AG04449 (cell line): ENCODE measurements around the gene ZNF644.
"Not testable (repeated sequence)": the region's sequence is repeated elsewhere in the genome, so short reads cannot be mapped to it uniquely, and the experiment has no call there.

ENCODE experiments used
- CTCF ChIA-PET: fragments of 350-600 bp; formaldehyde crosslinking; extraction: SDS; loops from one replicate; lab custom pipeline; 2021; ENCODE audit warnings: antibody characterized with exemption; lab: Yijun Ruan, JAX
- POLR2A ChIA-PET: fragments of 400-600, 350-600 bp; formaldehyde crosslinking; extraction: SDS; loops from one replicate; lab custom pipeline; 2020; ENCODE audit warnings: antibody characterized with exemption, inconsistent platforms; lab: Yijun Ruan, JAX
- DNase-seq: peaks from one replicate; pipeline ENCODE4 v3.0.0-alpha.2; 2010; ENCODE audit warnings: low read depth, low spot score
- H3K4me3 ChIP-seq: 2 replicates; pipeline ENCODE4 v1.5.1; 2011; ENCODE audit warnings: low read depth, mild to moderate bottlenecking, control low read depth, low read length
- CTCF ChIP-seq: IDR thresholded peaks from one replicate; pipeline ENCODE4 v1.5.1; 2011; ENCODE audit warnings: mild to moderate bottlenecking, moderate library complexity, low read length, control low read depth, inconsistent platforms; ENCODE audit not compliant: insufficient read depth; ENCODE audit errors: missing control alignments

Gene ZNF644

GRCh38 chr1:90899263-90899662, 122.6 kb downstream of the ZNF644 start:
- no peak for DNase-seq
- POLR2A ChIA-PET: interaction anchor here (0.6 kb wide), 1 partner anchor 9 kb away, joined by 3 read pairs; no protein-coding TSS in a partner anchor

GRCh38 chr1:90893679-90894078, 128.2 kb downstream of the ZNF644 start:
- H3K4me3 ChIP-seq, DNase-seq, POLR2A ChIA-PET, CTCF ChIA-PET: not testable (repeated sequence)

More at GRCh38 chr1:90899263-90899662, 122.6 kb downstream of the ZNF644 start:
- CTCF ChIA-PET: no interaction called here
- no peak for TF ChIP-seq CTCF
- no peak overlapping the region for H3K4me3 ChIP-seq

- H3K4me3 ChIP-seq, POLR2A ChIA-PET, DNase-seq, CTCF ChIA-PET: not testable (repeated sequence)
These were observed 129.0 kb downstream of the ZNF644 start for GRCh38 chr1:90892884-90893283.

- CTCF ChIA-PET, DNase-seq, H3K4me3 ChIP-seq, POLR2A ChIA-PET: not testable (repeated sequence)
These were observed 129.6 kb downstream of the ZNF644 start for GRCh38 chr1:90892196-90892595.

GRCh38 chr1:90891756-90892155, 130.1 kb downstream of the ZNF644 start:
- CTCF ChIA-PET, DNase-seq, H3K4me3 ChIP-seq, POLR2A ChIA-PET: not testable (repeated sequence)

- no peak for TF ChIP-seq CTCF
- no peak overlapping the region for H3K4me3 ChIP-seq
- ChIA-PET POLR2A (no interaction called here), CTCF (no interaction called here)
- no peak for DNase-seq
These were observed 139.6 kb downstream of the ZNF644 start for GRCh38 chr1:90882221-90882620.

- TF ChIP-seq CTCF: no peak
- no peak overlapping the region for H3K4me3 ChIP-seq
- POLR2A ChIA-PET: no interaction called here
- CTCF ChIA-PET: no interaction called here
- DNase-seq: no peak
These were observed 140.8 kb downstream of the ZNF644 start for GRCh38 chr1:90881034-90881433.

- DNase-seq: no peak
- H3K4me3 ChIP-seq: no peak overlapping the region
- ChIA-PET CTCF (no interaction called here), POLR2A (no interaction called here)
- no peak for TF ChIP-seq CTCF
These were observed 142.6 kb downstream of the ZNF644 start for GRCh38 chr1:90879281-90879680.
